Fibroblast of mammary gland (primary cell): ENCODE results near the gene DNAH8.

Experiments used
- DNase-seq: peaks from one replicate; pipeline ENCODE4 v3.0.0-alpha.2; 2010; ENCODE audit warnings: low read depth
- H3K4me3 ChIP-seq: 2 replicates; pipeline ENCODE4 v1.5.1; 2011; ENCODE audit warnings: low read depth, mild to moderate bottlenecking, low read length, moderate library complexity; ENCODE audit not compliant: control insufficient read depth
- TF ChIP-seq, protein P1 (sequence below): conservative IDR thresholded peaks from 2 replicates; pipeline ENCODE4 v1.5.1; 2011; ENCODE audit warnings: low read depth, low read length, inconsistent platforms; ENCODE audit not compliant: control insufficient read depth, insufficient read depth

DNAH8 gene

DNA sequence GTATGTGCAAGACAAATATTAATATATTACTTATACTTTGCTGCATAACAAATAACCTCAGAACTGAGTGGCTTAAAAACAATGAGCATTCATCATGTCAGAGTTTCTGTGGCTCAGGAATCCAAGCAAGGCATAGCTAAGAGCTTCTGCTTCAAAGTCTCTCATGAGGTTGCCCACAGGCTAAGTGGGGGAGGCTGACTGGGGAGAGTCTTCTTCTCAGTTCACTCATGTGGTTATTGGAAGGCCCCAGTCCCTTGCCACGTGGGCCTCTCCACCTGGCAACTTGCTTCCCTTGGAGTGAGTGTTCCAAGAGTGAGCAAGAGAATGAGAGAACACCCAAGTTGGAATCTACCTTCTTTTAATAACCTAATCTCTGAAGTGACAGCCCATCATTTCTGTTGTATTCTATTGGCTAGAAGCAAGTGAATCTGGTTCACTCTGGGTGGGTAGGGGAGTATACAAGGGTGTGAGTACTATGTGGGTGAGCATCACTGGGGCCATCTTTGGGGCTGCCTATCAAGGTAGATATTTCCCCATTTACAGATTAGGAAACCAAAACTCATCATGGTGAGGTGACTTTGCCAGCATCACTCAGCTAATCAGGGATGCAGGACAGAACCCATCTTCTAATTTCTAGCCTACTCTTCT is 36.0 kb downstream of the DNAH8 start:
- no peak for DNase-seq
- no peak overlapping the region for H3K4me3 ChIP-seq
- TF ChIP-seq, protein P1, sequence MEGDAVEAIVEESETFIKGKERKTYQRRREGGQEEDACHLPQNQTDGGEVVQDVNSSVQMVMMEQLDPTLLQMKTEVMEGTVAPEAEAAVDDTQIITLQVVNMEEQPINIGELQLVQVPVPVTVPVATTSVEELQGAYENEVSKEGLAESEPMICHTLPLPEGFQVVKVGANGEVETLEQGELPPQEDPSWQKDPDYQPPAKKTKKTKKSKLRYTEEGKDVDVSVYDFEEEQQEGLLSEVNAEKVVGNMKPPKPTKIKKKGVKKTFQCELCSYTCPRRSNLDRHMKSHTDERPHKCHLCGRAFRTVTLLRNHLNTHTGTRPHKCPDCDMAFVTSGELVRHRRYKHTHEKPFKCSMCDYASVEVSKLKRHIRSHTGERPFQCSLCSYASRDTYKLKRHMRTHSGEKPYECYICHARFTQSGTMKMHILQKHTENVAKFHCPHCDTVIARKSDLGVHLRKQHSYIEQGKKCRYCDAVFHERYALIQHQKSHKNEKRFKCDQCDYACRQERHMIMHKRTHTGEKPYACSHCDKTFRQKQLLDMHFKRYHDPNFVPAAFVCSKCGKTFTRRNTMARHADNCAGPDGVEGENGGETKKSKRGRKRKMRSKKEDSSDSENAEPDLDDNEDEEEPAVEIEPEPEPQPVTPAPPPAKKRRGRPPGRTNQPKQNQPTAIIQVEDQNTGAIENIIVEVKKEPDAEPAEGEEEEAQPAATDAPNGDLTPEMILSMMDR: no peak

DNA sequence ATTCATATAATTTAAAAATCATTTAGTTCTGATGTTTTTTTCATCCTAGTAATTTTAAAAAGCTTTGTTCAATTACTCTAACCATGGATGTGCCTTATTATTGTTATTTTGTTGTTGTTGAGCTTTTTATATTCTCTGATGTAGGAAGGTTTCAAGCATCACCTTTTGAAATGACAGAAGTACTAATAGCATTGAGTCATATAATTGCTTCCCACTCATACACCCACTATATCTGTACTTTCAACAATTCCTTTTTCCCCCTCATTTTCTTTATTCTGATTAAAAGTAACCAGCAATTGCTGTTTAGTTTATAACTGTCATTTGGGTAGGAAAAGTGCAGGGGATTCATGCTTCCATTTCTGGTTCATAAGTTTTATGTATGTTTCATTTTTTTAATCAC is 38.6 kb downstream of the DNAH8 start:
- H3K4me3 ChIP-seq: no peak overlapping the region
- TF ChIP-seq, protein P1: no peak
- no peak for DNase-seq

DNA sequence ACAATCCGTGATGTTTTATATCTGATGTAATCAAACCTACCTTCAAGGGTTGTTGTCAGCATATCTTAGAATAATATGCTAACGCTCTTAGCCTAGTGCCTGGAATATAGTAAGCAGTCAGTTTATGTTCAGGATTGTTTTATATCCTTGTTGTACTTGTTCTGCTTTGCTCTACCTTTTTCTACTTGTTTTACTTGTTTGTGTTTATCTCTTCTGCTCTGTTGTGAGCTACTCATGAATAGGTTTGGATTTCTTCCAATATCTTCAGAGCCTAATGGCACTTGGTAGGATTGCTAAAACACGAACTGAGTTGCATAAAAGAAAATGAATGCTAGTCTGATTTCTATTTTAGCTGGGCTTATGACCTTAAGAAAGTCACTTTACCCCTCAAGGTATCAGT is 40.1 kb downstream of the DNAH8 start:
- TF ChIP-seq, protein P1: no peak
- no peak for DNase-seq
- no peak overlapping the region for H3K4me3 ChIP-seq

DNA sequence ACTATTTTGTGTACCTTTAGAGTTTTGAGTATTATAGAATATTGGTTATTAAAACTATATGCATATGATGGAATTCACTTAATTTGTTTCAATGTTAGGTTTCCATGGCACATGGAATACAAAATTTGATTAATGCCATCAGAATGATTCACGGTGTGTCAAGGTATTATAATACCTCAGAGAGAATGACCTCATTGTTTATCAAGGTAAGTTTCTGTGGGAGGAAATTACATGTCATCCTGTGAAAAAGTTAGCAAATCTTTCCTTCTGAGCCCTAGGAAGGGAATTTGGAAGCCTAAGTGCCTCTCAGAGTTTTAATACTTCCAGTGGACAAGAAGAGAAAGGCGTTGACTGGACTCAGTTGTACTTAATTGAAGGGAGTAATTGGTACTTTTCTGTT is 40.8 kb downstream of the DNAH8 start:
- TF ChIP-seq, protein P1: no peak
- no peak for DNase-seq
- H3K4me3 ChIP-seq: no peak overlapping the region

DNA sequence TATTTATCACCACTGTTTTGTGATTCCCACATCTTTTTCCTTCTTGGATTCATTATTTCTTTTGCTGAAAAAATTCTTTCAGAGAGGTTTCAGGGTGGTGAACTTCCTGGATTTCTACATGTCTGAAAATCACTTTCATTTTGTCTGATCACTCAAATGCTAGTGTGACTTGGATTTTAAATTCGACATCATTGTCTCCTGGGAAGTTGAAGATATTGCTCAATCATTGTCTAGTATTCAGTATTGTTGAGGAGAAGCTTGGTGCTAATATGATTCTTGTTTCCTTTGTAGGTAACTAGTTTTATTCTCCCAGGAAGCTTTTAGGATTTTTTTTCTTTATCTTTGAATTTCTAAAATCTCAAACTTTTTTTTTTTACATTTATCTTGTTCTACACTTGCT is 45.0 kb downstream of the DNAH8 start:
- no peak overlapping the region for H3K4me3 ChIP-seq
- TF ChIP-seq, protein P1: no peak
- no peak for DNase-seq

DNA sequence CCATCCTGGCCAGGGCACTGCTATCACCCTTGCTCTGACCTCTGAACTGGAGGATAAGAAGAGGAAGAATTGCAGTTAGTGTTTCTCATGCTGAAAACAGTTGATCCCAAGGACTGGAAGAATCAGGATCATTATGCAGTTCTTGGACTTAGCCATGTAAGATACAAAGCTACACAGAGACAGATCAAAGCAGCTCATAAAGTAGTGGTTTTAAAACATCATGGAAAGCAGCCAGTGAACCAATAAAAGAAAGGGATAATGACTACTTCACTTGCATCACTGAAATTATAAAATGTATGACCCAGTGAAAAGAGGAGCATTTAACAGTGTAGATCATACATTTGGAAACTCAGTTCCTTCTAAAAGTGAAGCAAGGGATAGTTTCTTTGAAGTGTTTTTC is 47.7 kb downstream of the DNAH8 start:
- H3K4me3 ChIP-seq: no peak overlapping the region
- TF ChIP-seq, protein P1: no peak
- DNase-seq: no peak

DNA sequence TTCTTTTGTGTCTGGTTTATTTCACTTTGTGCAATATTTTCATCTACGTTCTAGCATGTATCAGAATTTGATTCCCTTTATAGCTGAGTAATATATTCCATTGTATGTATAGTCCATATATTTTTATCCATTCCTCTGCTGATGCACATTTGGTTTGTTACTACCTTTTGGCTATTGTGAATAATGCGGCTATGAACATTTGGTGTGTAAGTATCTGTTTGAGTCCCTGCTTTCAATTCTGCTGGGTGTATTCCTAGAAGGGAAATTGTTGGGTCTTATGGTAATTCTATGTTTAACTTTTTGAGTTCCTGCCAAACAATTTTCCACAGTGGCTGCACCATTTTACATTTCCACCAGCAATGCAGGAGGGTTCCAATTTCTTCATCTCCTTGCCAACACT is 52.4 kb downstream of the DNAH8 start:
- no peak for DNase-seq
- no peak overlapping the region for H3K4me3 ChIP-seq
- TF ChIP-seq, protein P1: no peak
